Measurements from ENCODE around the gene NISCH. TPM values are rescaled to one million over a fixed set of nuclear protein-coding genes. Genes with fewer than 3 reads are reported as not detected.
A peak's percentile ranks its signal among the peaks of the same experiment; 100 is the strongest.

NISCH gene
- total and polyA plus RNA-seq, 2 donors (not counting 3 experiments of a cell fraction or from before 2014, with no cell fraction given), result 156 to 178 TPM

DNA sequence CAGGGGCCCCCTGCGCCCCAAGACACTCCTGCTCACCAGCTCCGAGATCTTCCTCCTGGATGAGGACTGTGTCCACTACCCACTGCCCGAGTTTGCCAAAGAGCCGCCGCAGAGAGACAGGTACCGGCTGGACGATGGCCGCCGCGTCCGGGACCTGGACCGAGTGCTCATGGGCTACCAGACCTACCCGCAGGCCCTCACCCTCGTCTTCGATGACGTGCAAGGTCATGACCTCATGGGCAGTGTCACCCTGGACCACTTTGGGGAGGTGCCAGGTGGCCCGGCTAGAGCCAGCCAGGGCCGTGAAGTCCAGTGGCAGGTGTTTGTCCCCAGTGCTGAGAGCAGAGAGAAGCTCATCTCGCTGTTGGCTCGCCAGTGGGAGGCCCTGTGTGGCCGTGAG, 36.7 kb downstream of the NISCH start:
- dilution Hi-C loops (cut with MboI; ENCODE audit: extremely low pct_ligation_motif_present, low sequenced_read_pairs) (no loop called here), intact Hi-C loops (cut with micrococcal nuclease) (no loop called here)
- ChIA-PET CTCF (interaction anchor here (2.2 to 4.9 kb wide), 2 partner anchors 15 to 21 kb away, joined by 7 to 29 read pairs; no protein-coding TSS in a partner anchor), POLR2A (interaction anchor here (0.6 kb wide), 1 partner anchor 47 kb away, joined by 9 read pairs; the partner anchor contains the start of gene SEMA3G)
- Histone ChIP-seq H2AFZ (ENCODE audit: low read depth, low read length) (no peak overlapping the region), H3K9ac (replicated peaks; ENCODE audit: extremely low read depth, insufficient read depth, low read length) (no peak overlapping the region), H3K27ac (ENCODE audit: insufficient read depth, low read depth, low read length) (peak overlapping the region; percentile 4), H3K4me2 (ENCODE audit: insufficient read depth, low read length) (no peak overlapping the region), H3K9me3 (replicated peaks; ENCODE audit: control insufficient read depth, insufficient read depth, low read length) (no peaks in the 10 kb centered on the region), H3K4me3 (replicated peaks in 1 of 3; ENCODE audit: insufficient read depth in 1 of 3, low read depth in 1 of 3, low read length in 3 of 3) (no peak overlapping the region), H4K20me1 (replicated peaks; ENCODE audit: control insufficient read depth, extremely low read depth, insufficient read depth, low read length) (no peaks in the 10 kb centered on the region), H3K27me3 (ENCODE audit: control insufficient read depth in 2 of 2, insufficient read depth in 2 of 2, low read length in 2 of 2) (no peaks in the 10 kb centered on the region), H3K9me1 (replicated peaks; ENCODE audit: control insufficient read depth, extremely low read depth, insufficient read depth, low read length) (no peaks in the 10 kb centered on the region), H3K36me3 (ENCODE audit: control insufficient read depth in 2 of 2, extremely low read depth in 1 of 2, insufficient read depth in 2 of 2, low read length in 2 of 2) (peaks cover 5 to 45% of the 10 kb centered on the region in 2 experiments), H3K4me1 (ENCODE audit: control insufficient read depth, extremely low read depth, insufficient read depth, low read length) (peaks cover 74% of the 10 kb centered on the region), H3K79me2 (ENCODE audit: control insufficient read depth, insufficient read depth, low read length) (peaks cover 19% of the 10 kb centered on the region)
- no peak for DNase-seq (ENCODE audit: low read depth, low spot score)
- BruUV-seq (replicated peaks), result no TSS peak
- no peak for FAIRE-seq
- no peak for TF ChIP-seq POLR2A (IDR thresholded peaks at IDR 0.05; ENCODE audit: low read depth, low read length)
- no peak for TF ChIP-seq MYC (IDR thresholded peaks at IDR 0.05; ENCODE audit: low read depth, low read length)
- TF ChIP-seq MAX (IDR thresholded peaks at IDR 0.05; ENCODE audit: insufficient read depth, insufficient read length), result no peak
- no peak for TF ChIP-seq GATA2 (IDR thresholded peaks at IDR 0.05; ENCODE audit: insufficient read depth, insufficient read length, low read depth, low read length)
- no peak for TF ChIP-seq FOS (IDR thresholded peaks at IDR 0.05; ENCODE audit: borderline replicate concordance, insufficient read depth, low read length)
- no peak for TF ChIP-seq POLR2AphosphoS5 (IDR thresholded peaks at IDR 0.05; ENCODE audit: insufficient read depth, low read depth, low read length)
- TF ChIP-seq, protein P1, sequence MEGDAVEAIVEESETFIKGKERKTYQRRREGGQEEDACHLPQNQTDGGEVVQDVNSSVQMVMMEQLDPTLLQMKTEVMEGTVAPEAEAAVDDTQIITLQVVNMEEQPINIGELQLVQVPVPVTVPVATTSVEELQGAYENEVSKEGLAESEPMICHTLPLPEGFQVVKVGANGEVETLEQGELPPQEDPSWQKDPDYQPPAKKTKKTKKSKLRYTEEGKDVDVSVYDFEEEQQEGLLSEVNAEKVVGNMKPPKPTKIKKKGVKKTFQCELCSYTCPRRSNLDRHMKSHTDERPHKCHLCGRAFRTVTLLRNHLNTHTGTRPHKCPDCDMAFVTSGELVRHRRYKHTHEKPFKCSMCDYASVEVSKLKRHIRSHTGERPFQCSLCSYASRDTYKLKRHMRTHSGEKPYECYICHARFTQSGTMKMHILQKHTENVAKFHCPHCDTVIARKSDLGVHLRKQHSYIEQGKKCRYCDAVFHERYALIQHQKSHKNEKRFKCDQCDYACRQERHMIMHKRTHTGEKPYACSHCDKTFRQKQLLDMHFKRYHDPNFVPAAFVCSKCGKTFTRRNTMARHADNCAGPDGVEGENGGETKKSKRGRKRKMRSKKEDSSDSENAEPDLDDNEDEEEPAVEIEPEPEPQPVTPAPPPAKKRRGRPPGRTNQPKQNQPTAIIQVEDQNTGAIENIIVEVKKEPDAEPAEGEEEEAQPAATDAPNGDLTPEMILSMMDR (IDR thresholded peaks at IDR 0.05; ENCODE audit: extremely low read depth in 1 of 2, insufficient read depth in 1 of 2, low read depth in 1 of 2, low read length in 2 of 2), result no peak
- no peak for TF ChIP-seq JUN (IDR thresholded peaks at IDR 0.05; ENCODE audit: borderline replicate concordance, insufficient read depth, insufficient read length, low read depth)
- no peak for TF ChIP-seq EZH2 (IDR thresholded peaks at IDR 0.05; ENCODE audit: borderline replicate concordance, low read depth, low read length, severe bottlenecking)

Data from endothelial cell of umbilical vein (primary cell).